Sigmoid colon (tissue), 3 donors: ENCODE data around the gene PALMD.

ENCODE experiments used
- POLR2A ChIP-seq, 2 donors: fragments of 450-650 bp; IDR thresholded peaks; one replicate each; pipeline ENCODE4 v1.6.1; 2016; ENCODE audit warnings: antibody characterized with exemption in 2 of 2, mild to moderate bottlenecking in 2 of 2, moderate library complexity in 2 of 2
- TF ChIP-seq, protein P1 (sequence below), 4 experiments: fragments of 450-650 bp in 3 of 4; fragments of 200-600 bp in 1 of 4; IDR thresholded peaks; one replicate each; pipeline ENCODE4 v1.5.1; 2016 to 2019; ENCODE audit warnings: antibody characterized with exemption in 4 of 4, mild to moderate bottlenecking in 3 of 4, moderate library complexity in 2 of 4

DNA sequence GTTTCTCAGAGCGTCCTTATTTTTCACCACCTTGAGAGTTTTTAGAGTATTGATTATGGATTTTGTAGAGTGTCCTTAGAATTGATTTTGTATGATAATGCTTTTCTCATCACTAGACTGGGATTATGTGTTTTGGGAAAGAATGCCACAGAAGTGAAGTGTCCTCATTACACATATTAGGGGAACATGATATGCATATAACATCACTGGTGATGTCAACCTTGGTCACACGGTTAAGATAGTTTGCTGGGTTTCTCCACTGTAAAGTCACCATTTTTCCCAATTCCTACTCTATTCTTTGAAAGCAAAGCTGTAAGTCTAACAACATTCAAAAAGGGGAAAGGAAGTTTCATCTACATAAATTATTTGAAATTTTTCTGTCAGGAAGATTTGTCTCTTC is 39.6 kb upstream of the PALMD start:
- TF ChIP-seq, protein P1, sequence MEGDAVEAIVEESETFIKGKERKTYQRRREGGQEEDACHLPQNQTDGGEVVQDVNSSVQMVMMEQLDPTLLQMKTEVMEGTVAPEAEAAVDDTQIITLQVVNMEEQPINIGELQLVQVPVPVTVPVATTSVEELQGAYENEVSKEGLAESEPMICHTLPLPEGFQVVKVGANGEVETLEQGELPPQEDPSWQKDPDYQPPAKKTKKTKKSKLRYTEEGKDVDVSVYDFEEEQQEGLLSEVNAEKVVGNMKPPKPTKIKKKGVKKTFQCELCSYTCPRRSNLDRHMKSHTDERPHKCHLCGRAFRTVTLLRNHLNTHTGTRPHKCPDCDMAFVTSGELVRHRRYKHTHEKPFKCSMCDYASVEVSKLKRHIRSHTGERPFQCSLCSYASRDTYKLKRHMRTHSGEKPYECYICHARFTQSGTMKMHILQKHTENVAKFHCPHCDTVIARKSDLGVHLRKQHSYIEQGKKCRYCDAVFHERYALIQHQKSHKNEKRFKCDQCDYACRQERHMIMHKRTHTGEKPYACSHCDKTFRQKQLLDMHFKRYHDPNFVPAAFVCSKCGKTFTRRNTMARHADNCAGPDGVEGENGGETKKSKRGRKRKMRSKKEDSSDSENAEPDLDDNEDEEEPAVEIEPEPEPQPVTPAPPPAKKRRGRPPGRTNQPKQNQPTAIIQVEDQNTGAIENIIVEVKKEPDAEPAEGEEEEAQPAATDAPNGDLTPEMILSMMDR (IDR thresholded peaks at IDR 0.05) = no peak
- no peak for TF ChIP-seq POLR2A (IDR thresholded peaks at IDR 0.05)
